GM12891 (cell line): ENCODE measurements around the gene EGFL7.

ENCODE experiments used
- DNase-seq: peaks from one replicate; pipeline ENCODE4 v3.0.0; 2011; ENCODE audit warnings: low spot score; ENCODE audit not compliant: insufficient read length
- FAIRE-seq: peaks from 2 replicates; lab custom pipeline; 2011; peaks lifted over from hg19 to GRCh38; lab: Jason Lieb, UNC
- PAX5 ChIP-seq: IDR thresholded peaks from 2 replicates; pipeline ENCODE4 v1.6.1; 2011; ENCODE audit warnings: low read length, moderate library complexity, mild to moderate bottlenecking; ENCODE audit not compliant: insufficient read depth, severe bottlenecking
- POLR2A ChIP-seq: IDR thresholded peaks from 2 replicates; pipeline ENCODE4 v1.6.1; 2011; ENCODE audit warnings: low read depth, low read length, control low read depth
- POLR2AphosphoS5 ChIP-seq: IDR thresholded peaks from 2 replicates; pipeline ENCODE4 v1.6.1; 2011; ENCODE audit warnings: low read depth, low read length, control low read depth
- POU2F2 ChIP-seq: IDR thresholded peaks from 2 replicates; pipeline ENCODE4 v1.6.1; 2011; ENCODE audit warnings: low read depth, mild to moderate bottlenecking, control low read depth, low read length, moderate library complexity
- SPI1 ChIP-seq: IDR thresholded peaks from 2 replicates; pipeline ENCODE4 v1.6.1; 2011; ENCODE audit warnings: low read depth, low read length, control low read depth
- TAF1 ChIP-seq: IDR thresholded peaks from 2 replicates; pipeline ENCODE4 v1.6.1; 2011; ENCODE audit warnings: low read depth, low read length, control low read depth

Gene EGFL7

DNA sequence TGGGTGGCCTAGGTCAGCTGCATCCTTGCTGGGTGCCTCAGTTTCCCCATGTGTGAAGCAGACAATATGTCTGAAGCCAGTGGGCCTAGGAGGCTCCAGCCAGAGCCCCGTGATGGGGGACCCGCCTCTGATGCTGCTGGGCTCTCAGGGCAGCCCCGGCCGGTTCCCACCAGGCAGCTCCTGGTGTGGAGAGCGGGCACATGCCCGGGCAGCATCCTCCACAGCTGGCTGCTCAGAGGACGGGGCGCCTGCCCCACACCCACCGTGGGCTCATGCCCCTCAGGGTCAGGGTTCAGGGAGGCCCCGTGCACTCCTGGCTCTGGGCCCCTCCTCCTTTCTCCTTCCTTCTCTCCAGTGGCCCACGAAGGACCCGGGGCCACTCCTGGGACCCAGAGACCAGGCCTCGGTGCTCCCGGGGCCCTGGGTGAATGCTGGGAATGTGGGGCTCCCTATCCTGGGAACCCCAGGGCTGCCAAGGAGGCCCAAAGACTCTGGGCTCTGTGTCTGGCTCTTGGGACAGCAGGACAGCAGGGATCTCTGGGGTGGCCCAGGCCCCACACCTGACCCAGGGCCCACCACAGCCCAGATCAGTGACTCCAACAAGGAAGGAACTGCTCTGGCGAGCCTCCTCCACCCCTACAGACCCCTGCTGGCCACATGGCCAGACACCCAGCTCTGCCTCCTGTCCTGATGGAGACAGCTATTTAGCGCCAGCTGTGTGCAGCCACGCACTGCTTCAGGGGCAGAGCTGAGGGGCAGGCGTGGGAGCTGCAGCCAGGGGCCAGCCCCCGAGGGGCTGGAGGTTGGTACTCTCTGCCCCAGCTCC, 39.5 kb upstream of the EGFL7 start:
- TF ChIP-seq POU2F2 (no peak), TAF1 (no peak), POLR2AphosphoS5 (no peak), POLR2A (no peak), PAX5 (no peak), SPI1 (no peak)
- no peak for FAIRE-seq
- DNase-seq, result no peak

DNA sequence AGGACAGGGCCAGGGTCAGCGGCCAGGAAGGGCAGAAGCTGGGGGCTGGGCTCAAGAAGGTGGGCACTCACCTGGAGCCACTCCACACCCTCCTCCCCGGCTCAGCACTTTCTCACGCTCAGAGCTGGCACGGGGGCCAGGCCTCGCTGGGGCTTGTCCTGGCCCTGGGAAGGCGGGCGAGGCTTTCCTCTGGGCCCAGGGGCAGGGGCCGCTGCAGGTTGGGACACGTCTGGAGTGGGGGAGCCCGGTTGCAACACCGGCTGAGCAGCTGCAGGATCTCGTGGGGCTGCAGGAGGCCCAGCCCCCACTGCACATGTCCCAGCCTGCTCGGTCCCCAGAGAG, 38.9 kb upstream of the EGFL7 start:
- DNase-seq, result no peak
- no peak for FAIRE-seq
- no peak for TF ChIP-seq SPI1
- TF ChIP-seq PAX5, result no peak
- no peak for TF ChIP-seq TAF1
- no peak for TF ChIP-seq POU2F2
- TF ChIP-seq POLR2A, result no peak
- no peak for TF ChIP-seq POLR2AphosphoS5

DNA sequence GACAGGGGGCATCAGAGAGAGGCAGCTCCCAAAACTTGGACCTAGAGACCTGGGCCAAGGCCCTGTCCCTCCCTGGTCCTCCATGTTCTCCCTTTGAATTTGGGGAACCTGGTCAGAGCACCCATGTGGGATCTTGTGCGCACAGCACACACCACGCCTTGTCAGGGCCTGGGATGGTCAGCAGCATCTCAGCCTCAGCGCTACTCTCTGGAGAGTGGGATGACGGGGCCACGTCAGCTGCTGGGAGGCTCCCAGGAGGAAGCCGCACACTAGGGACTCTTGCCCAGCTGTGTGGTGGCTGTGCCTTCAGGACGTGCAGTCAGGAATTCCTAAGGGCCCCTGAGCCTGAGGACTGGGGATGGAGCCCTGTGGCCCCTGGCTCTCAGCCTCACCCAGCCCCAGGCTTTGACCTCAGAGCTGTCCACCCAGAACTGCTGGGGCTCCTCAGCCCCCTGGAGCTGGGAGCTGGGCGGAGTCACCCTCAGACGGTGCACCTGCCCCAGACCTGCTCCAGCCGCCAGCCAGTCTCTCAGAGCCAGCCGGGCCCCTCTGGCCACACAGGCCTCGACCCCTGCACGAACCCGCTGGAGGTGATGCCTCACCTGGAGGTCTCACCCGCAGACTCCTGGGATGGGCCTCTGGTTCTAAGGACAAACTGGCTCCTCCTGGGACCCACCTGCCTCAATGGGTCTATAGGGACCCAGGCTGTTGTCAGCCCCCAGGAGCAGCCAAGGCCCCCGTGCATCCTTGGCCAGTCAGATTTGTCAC, 38.3 kb upstream of the EGFL7 start:
- no peak for TF ChIP-seq POU2F2
- no peak for TF ChIP-seq TAF1
- no peak for TF ChIP-seq POLR2AphosphoS5
- no peak for TF ChIP-seq SPI1
- no peak for FAIRE-seq
- DNase-seq, result no peak

DNA sequence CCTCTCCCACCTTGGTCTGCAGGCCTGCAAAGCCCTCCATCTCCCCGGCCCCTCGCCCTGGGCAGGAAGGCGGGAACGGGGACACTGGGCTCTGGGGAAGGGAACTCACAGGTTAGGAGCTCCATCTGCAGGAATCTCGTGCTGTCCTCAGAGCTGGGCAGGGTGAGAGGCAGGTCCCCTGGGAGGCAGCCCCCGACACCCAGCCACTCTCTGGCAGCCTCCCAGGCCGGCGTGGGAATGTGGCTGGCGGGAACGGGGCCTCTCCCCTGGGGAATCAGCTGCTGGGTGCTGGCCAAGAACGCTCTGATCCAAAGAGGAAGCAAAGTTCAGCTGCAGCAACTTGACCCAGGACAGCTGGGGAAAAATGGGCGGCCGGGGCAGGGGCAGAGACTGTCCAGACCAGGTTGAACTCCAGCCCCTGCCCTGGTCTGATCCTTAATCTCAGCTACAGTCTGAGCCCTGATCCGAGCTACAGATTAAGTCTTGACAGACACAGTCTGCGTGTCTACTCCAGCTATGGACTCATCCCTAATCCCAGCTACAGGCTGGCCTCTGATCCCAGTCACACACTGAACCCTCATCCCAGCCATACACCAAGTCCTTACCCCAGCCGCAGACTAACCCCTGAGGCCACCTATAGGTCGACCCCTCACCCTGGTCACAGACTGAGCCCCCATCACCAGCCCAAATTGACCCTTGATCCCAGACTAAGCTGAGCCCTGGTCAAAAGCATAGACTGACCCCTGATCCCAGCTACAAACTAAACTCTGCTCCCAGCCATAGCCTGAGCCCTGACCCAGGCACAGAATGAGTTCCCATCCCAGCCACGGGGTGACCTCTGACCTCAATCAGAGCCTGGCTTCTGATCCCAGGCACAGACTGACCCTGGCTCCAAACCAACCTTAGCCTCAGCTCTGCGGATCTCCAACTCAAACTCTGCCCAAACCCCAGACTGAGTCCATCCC, 37.3 kb upstream of the EGFL7 start:
- TF ChIP-seq POLR2A, result no peak
- no peak for TF ChIP-seq POU2F2
- TF ChIP-seq PAX5, result no peak
- no peak for TF ChIP-seq POLR2AphosphoS5
- no peak for TF ChIP-seq SPI1
- no peak for TF ChIP-seq TAF1

DNA sequence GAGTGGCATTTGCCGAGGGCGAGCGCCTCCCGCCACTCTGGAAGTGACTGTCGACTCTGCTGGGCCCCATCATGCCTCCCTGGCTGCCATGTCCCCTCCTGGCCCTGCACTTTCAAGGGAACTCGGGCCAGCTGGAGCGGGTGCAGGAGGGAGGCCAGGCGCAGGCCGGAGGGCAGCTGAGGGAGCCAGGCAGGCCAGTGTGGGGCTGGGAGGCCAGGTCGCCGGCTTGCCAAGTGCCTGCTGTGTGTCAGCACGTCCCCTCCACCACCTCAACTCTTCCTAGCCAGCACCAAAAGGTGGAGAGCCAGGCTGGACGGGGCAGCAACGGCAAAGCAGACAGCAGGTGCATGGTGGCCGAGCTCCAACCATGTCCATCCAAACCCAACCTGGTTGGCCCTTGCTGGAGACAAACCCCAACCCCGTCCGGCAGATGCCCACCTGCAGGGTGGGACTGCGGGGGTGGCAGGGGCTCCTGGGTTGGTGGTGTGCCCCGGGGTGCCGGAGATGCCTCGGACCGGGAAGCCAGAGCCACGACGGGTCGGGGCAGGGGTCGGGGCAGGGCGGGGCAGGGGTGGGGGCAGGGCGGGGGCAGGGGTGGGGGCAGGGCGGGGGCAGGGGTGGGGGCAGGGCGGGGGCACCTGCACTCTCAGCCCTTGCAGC, 36.5 kb upstream of the EGFL7 start:
- DNase-seq (no peak), FAIRE-seq (no peak)
- TF ChIP-seq POU2F2 (no peak), POLR2A (no peak), SPI1 (no peak), POLR2AphosphoS5 (no peak), TAF1 (no peak), PAX5 (no peak)

More for the DNA sequence above, 37.3 kb upstream of the EGFL7 start:
- no peak for FAIRE-seq
- DNase-seq, result no peak

DNA sequence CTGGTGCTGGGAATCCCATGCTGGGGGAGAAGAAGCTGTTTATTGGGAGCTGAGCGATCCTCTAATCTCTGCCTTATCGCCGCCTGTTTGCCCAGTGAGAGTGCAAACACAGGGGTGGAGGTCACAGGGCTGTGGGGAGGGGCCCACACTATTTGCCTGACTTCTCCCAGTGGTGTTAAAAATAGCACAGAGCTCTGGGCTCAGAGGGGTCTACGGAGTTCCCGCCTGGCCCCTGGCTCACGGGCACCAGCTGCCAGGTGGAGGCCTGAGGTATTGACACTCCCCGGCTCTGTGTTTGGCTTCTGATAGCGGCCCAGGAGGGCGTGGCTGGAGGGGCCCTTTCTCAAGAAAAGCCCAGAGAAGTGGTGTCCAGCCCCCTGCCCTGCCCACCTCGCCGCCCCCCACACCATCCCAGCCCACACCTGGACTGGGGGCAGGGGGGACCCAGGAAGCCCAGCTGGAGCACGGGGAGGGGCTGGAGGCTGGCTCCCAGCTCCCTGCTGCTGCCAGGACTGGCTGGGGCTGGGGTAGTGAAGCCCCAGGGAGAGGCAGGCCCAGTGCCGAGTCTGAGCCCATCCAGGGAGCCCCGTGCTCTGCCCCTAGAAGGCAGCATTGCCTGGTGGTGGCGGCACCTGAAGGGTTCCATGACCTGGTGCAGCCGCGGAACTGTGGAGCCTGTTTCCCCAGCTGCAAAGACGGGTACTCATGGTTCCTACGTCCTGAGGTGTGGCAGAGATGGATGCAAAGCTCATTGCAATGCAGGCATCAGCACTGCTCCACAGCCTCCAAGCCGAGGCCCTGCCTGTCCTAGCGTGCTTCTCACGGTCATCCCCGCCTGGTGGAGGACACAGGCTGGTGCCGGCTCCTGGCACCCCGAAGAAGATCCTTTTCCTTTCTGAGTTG, 35.7 kb upstream of the EGFL7 start:
- DNase-seq, result no peak
- FAIRE-seq, result no peak
- no peak for TF ChIP-seq POLR2AphosphoS5
- TF ChIP-seq PAX5, result no peak

DNA sequence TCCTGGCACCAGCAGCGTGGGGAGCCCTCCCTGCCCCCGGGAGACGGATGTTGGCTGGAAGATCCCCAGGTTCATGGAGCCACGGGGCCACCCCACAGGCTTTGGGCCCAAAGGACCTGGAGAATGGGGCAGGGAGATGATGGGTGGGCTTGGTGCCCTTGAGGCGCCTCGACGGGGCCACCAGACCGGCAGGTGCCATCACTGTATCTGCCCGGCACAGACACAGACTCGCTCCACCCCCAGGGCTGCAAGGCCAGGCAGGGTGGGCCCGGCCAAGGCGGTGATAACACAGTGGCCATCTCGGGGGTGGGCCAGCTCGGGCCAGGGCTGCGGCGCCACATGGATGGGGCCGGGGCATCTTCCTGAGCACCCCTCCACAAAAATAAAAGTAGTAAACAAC, 35.0 kb upstream of the EGFL7 start:
- no peak for FAIRE-seq
- TF ChIP-seq PAX5 (no peak), SPI1 (no peak), POLR2AphosphoS5 (no peak), POU2F2 (no peak), POLR2A (no peak), TAF1 (no peak)
- DNase-seq, result no peak

DNA sequence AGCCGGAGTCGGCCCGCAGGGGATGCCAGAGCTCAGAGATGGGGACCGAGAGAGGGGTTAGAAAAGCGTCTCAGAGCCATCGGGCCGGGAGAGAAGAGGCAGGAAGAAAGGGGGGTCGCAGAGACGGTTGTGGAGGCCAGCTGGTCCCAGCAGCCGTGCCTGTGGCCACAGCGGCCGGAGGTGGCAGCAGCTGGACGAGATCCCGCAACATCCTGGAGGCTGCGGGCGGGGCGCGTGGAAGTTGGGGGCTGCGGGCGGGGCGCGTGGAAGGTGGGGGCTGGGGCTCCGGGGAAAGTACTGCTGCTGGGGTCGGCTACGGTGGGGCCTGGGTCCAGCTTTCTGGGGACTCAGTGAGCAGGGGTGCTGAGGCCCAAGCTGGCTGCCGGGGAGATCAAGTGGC, 34.4 kb upstream of the EGFL7 start:
- FAIRE-seq, result no peak
- no peak for DNase-seq
- no peak for TF ChIP-seq TAF1
- TF ChIP-seq SPI1, result no peak
- TF ChIP-seq PAX5, result no peak
- no peak for TF ChIP-seq POU2F2
- TF ChIP-seq POLR2AphosphoS5, result no peak
- no peak for TF ChIP-seq POLR2A
